Caco-2 (cell line): ENCODE data around the gene DYNC1H1. TPM values are rescaled to one million over a fixed set of nuclear protein-coding genes. Genes with fewer than 3 reads are reported as not detected.

Source experiments
- BruUV-seq: library from RNA; stranded (reverse); fragments of 400-500 nt; replicated peaks from 2 replicates; lab custom pipeline; 2021; lab: Mats Ljungman, UMichigan
- CTCF ChIA-PET: fragments of 300-600 bp; sonication (Branson Sonifier 250); formaldehyde crosslinking; loops from one replicate; lab custom pipeline; 2022; ENCODE audit warnings: antibody characterized with exemption; lab: Charles Lee
- POLR2A ChIA-PET: fragments of 300-600 bp; sonication (Branson Sonifier 250); formaldehyde crosslinking; loops from one replicate; lab custom pipeline; 2022; ENCODE audit warnings: antibody characterized with exemption; lab: Charles Lee
- DNase-seq, 2 experiments: peaks; one replicate each; pipeline versions ENCODE4 v3.0.0 to v3.0.0-alpha.2; 2020 to 2022
- H3K27me3 ChIP-seq: replicated peaks from 2 replicates; pipeline ENCODE4 v1.6.0; 2011; ENCODE audit warnings: low read length; ENCODE audit not compliant: control insufficient read depth, insufficient read depth
- H3K36me3 ChIP-seq: 2 replicates; pipeline ENCODE4 v1.5.1; 2011; ENCODE audit warnings: low read length; ENCODE audit not compliant: control insufficient read depth, insufficient read depth
- H3K4me1 ChIP-seq: fragments of 250-450 bp; sonication (Bioruptor Pico); 2 replicates; pipeline ENCODE4 v1.5.1; 2020; ENCODE audit warnings: mild to moderate bottlenecking
- H3K4me3 ChIP-seq: 2 replicates; pipeline ENCODE4 v1.5.1; 2011; ENCODE audit warnings: low read depth, mild to moderate bottlenecking, control low read depth, low read length
- H3K9me3 ChIP-seq: fragments of 250-450 bp; sonication (Bioruptor Pico); 2 replicates; pipeline ENCODE4 v1.5.1; 2020; ENCODE audit warnings: mild to moderate bottlenecking, moderate library complexity
- H3K27ac Mint-ChIP-seq: one replicate; pipeline ENCODE4 v1.8.0; 2022; ENCODE audit warnings: mixed read lengths; ENCODE audit not compliant: unreplicated experiment
- H3K27me3 Mint-ChIP-seq: one replicate; pipeline ENCODE4 v1.8.0; 2022; ENCODE audit warnings: mixed read lengths; ENCODE audit not compliant: insufficient read depth, unreplicated experiment
- H3K36me3 Mint-ChIP-seq: one replicate; pipeline ENCODE4 v1.8.0; 2022; ENCODE audit warnings: mild to moderate bottlenecking, mixed read lengths; ENCODE audit not compliant: insufficient read depth, unreplicated experiment
- H3K4me1 Mint-ChIP-seq: one replicate; pipeline ENCODE4 v1.8.0; 2022; ENCODE audit warnings: low read depth, mixed read lengths; ENCODE audit not compliant: unreplicated experiment
- H3K4me3 Mint-ChIP-seq: one replicate; pipeline ENCODE4 v1.8.0; 2022; ENCODE audit warnings: mild to moderate bottlenecking, moderate library complexity, mixed read lengths; ENCODE audit not compliant: unreplicated experiment
- H3K9me3 Mint-ChIP-seq: one replicate; pipeline ENCODE4 v1.8.0; 2022; ENCODE audit warnings: mixed read lengths; ENCODE audit not compliant: unreplicated experiment
- intact Hi-C: fragments of 100-400 bp; cut with micrococcal nuclease; formaldehyde crosslinking; loops from one replicate; pipeline ENCODE4 v1.10.0; 2022; ENCODE audit not compliant: unreplicated experiment
- total RNA-seq: library from RNA; stranded (reverse); gene quantifications from 2 replicates; pipeline ENCODE4 v1.2.3, GENCODE V29; 2022
- TF ChIP-seq, protein P1 (sequence below), 2 experiments: fragments of 200-600 bp in 1 of 2; IDR thresholded peaks; 1 replicate in 1 of 2; 2 replicates in 1 of 2; pipeline versions ENCODE4 v1.5.1 to v1.8.0; 2011 to 2022; ENCODE audit warnings: antibody characterized with exemption in 1 of 2, control low read depth in 1 of 2, inconsistent platforms in 1 of 2, low read depth in 1 of 2, low read length in 1 of 2, mild to moderate bottlenecking in 1 of 2, moderate library complexity in 1 of 2; ENCODE audit not compliant: insufficient read depth in 1 of 2, severe bottlenecking in 1 of 2, unreplicated experiment in 1 of 2

DYNC1H1 gene
- total RNA-seq, 1 experiment from 2014 or later: 351 TPM

DNA sequence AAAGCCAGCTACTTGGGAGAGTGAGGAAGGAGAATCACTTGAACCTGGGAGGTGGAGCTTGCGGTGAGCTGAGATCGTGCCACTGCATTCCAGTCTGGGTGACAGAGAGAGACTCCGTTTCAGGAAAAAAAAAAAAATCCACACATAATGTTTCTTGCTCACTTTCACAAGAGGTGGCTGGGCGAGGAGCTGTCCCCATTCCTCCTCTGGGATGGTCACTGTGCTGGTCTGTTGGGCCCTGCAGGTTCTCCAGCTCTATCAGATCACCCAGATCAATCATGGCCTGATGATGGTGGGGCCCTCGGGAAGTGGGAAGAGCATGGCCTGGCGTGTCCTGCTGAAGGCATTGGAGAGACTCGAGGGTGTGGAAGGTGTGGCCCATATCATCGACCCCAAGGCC is 47.3 kb downstream of the DYNC1H1 start:
- Histone ChIP-seq H3K4me1 (no peaks in the 10 kb centered on the region), H3K36me3 (peaks cover 5% of the 10 kb centered on the region), H3K27me3 (no peaks in the 10 kb centered on the region), H3K4me3 (no peak overlapping the region), H3K9me3 (no peaks in the 10 kb centered on the region)
- peaks cover 89% of the 10 kb centered on the region for H3K36me3 Mint-ChIP-seq
- H3K27me3 Mint-ChIP-seq: no peaks in the 10 kb centered on the region
- no TSS peak for BruUV-seq
- no peak for DNase-seq
- intact Hi-C loops: no loop called here
- H3K4me1 Mint-ChIP-seq: no peaks in the 10 kb centered on the region
- no peak overlapping the region for H3K27ac Mint-ChIP-seq
- CTCF ChIA-PET: interaction anchor here (0.7 kb wide), 1 partner anchor 25 kb away, joined by 3 read pairs; no protein-coding TSS in a partner anchor
- TF ChIP-seq, protein P1, sequence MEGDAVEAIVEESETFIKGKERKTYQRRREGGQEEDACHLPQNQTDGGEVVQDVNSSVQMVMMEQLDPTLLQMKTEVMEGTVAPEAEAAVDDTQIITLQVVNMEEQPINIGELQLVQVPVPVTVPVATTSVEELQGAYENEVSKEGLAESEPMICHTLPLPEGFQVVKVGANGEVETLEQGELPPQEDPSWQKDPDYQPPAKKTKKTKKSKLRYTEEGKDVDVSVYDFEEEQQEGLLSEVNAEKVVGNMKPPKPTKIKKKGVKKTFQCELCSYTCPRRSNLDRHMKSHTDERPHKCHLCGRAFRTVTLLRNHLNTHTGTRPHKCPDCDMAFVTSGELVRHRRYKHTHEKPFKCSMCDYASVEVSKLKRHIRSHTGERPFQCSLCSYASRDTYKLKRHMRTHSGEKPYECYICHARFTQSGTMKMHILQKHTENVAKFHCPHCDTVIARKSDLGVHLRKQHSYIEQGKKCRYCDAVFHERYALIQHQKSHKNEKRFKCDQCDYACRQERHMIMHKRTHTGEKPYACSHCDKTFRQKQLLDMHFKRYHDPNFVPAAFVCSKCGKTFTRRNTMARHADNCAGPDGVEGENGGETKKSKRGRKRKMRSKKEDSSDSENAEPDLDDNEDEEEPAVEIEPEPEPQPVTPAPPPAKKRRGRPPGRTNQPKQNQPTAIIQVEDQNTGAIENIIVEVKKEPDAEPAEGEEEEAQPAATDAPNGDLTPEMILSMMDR (IDR thresholded peaks at IDR 0.05; ENCODE audit: insufficient read depth in 1 of 2, low read depth in 1 of 2, low read length in 1 of 2, severe bottlenecking in 1 of 2, unreplicated experiment in 1 of 2): no peak
- no peaks in the 10 kb centered on the region for H3K9me3 Mint-ChIP-seq
- POLR2A ChIA-PET: interaction anchor here (1.0 kb wide), 1 partner anchor 25 kb away, joined by 3 read pairs; no protein-coding TSS in a partner anchor
- no peak overlapping the region for H3K4me3 Mint-ChIP-seq

DNA sequence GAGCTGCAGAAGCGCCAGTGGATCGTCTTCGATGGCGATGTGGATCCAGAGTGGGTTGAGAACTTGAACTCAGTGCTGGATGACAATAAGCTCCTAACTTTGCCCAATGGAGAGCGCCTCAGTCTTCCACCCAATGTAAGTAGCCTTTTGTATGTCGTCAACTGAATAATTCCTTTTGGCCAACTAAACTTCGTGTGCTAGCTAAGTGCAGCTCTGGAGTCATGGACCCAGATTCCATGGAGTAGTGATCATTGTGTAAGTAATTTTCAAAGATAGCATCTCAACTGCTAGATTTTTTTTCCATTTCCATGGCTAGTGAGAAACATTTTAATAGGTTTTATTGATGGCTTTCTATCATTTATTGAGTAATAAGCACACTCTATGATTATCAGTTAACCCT is 48.0 kb downstream of the DYNC1H1 start:
- Mint-ChIP-seq H3K4me1 (no peaks in the 10 kb centered on the region), H3K27me3 (no peaks in the 10 kb centered on the region), H3K36me3 (peaks cover 89% of the 10 kb centered on the region), H3K9me3 (no peaks in the 10 kb centered on the region), H3K4me3 (no peak overlapping the region), H3K27ac (no peak overlapping the region)
- no peak overlapping the region for H3K4me3 ChIP-seq
- H3K36me3 ChIP-seq: peaks cover 6% of the 10 kb centered on the region
- no peaks in the 10 kb centered on the region for H3K4me1 ChIP-seq
- POLR2A ChIA-PET: no interaction called here
- no peaks in the 10 kb centered on the region for H3K27me3 ChIP-seq
- no TSS peak for BruUV-seq
- no peak for DNase-seq
- CTCF ChIA-PET: no interaction called here
- TF ChIP-seq, protein P1 (IDR thresholded peaks at IDR 0.05; ENCODE audit: insufficient read depth in 1 of 2, low read depth in 1 of 2, low read length in 1 of 2, severe bottlenecking in 1 of 2, unreplicated experiment in 1 of 2): no peak
- H3K9me3 ChIP-seq: no peaks in the 10 kb centered on the region
- intact Hi-C loops: no loop called here

DNA sequence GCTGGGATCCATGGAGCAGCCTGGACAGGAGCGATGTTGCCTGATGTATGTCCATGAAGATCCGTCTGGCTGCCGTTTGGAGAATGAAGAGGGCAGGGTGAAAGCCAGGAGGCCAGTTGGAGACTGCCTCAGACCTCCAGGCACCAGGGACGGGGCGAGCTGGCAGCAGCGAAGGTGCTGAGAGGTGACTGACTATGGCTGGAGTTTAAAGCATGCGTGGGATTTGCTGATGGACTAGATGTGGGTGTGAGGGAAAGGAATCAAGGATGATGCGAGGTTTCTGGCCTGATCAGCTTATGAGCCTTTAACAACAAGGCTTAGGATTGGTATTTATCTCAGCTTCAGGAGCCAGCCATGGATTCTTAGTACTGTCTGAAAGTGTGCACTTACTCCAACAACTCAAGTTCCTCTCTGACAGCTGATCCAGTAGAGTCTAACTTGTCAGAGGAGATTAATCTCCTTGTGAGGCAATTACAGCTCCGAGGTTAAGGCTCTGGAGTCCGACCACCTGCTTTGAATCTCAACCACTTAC is 49.4 kb downstream of the DYNC1H1 start:
- Histone ChIP-seq H3K9me3 (no peaks in the 10 kb centered on the region), H3K4me1 (no peaks in the 10 kb centered on the region), H3K36me3 (peaks cover 4% of the 10 kb centered on the region), H3K27me3 (no peaks in the 10 kb centered on the region), H3K4me3 (no peak overlapping the region)
- Mint-ChIP-seq H3K4me1 (no peaks in the 10 kb centered on the region), H3K36me3 (peaks cover 90% of the 10 kb centered on the region), H3K4me3 (no peak overlapping the region), H3K27ac (no peak overlapping the region), H3K9me3 (no peaks in the 10 kb centered on the region), H3K27me3 (no peaks in the 10 kb centered on the region)
- ChIA-PET CTCF (interaction anchor here (0.5 to 0.7 kb wide), 3 partner anchors 15 to 601 kb away, joined by 3 to 6 read pairs (median 4); no protein-coding TSS in a partner anchor), POLR2A (no interaction called here)
- BruUV-seq: no TSS peak
- DNase-seq: no peak
- TF ChIP-seq, protein P1 (IDR thresholded peaks at IDR 0.05; ENCODE audit: insufficient read depth in 1 of 2, low read depth in 1 of 2, low read length in 1 of 2, severe bottlenecking in 1 of 2, unreplicated experiment in 1 of 2): no peak
- intact Hi-C loops: no loop called here
